Activated CD4-positive, alpha-beta T cell treated with anti-CD3 and anti-CD28 coated beads, Interleukin-2, amount 50 U/mL, for 4 hours (primary cell): ENCODE measurements around the gene METTL17.
"Not testable (repeated sequence)": the region's sequence is repeated elsewhere in the genome, so short reads cannot be mapped to it uniquely, and the experiment has no call there.

Source experiments
- DNase-seq, 2 experiments: peaks; one replicate each; pipeline ENCODE4 v3.0.0-alpha.2; 2020

Gene METTL17

DNA sequence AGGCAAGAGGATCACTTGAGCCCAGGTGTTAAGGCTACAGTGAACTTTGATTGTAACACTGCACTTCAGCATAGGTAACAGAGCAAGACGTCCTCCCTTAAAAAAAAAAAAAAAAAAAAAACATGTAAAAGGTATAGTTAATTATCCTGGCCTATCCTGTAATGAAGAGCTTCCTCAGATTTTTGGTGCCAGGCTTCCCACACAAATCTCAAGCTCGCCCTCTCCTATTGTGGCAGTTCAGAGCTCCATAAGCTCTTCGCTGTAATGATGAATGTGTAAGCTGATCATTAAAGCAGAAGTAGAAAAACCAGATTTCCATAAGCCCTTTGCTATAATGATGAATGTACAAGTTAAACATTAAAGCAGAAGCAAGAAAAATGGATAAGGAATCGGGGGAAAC, 7.3 kb downstream of the METTL17 start:
- no peak for DNase-seq

DNA sequence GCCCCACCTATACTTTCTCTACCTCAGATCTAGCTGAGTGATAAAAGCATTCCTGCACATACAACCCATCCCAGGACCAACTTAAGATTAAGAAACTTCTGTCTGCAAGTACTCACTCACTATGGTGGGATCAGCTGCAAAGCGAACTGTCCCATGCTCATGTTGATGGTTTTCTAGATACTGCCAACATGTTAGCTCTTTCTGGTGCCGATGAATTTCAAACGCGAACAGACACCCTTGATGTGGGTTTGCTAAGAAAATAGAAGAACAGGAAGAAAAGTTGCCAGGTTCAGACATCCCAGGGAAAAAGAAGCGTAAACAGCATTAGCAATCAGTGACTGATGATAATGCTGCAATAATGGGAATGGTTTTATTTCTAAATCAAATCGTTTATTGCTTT, 7.8 kb downstream of the METTL17 start:
- no peak for DNase-seq

DNA sequence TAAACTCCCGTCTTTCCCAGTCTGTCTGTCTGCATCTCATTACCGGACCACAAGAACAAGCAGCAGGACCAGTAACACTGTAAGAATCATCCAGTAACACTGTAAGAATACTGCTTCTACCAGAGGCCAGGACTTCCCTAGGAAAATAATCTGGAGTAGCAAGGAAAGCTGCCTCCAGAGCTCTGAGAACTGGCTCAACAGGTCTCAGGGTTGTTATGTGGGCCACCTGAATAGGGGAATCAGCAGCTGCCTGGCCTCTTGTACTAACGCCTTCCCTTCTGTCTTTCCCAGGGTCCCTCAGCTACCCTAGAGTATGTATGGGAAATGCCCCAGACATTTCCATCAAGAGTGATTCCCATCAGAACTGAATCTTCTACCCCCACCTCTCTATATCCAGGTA, 8.4 kb downstream of the METTL17 start:
- DNase-seq: no peak

DNA sequence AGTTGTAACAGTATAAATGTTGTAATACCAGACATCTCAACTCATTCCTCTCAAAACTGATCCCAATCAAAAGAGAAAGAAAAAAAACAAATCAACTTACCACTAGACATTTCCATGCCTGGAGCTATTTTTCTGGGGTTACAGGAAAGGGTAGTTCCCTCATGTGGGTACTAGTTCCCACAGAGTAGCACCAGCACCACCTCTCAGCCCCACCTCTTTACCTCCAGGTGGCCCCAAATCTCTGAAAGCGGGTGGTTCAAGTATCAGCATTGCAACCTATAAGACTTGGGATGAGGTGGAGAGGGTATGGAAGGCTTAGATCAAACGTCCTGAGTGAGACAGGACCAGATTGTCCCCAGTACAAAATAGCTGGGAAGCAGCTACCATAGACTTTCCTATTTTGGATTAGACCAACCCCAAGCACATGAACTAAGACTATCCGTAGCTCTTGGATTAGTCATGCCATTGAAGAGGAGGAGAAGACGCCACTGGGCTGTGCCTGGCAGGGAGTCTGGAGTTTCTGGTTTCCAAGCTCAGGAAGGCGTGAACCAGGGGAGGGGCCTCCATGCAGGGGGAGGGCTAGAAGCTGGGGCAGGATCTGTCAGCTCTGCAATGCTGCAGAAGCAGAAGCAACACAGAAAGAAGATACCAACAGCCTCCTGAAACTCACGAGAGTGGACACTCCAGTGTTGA, 9.0 kb downstream of the METTL17 start, which contains the start of gene SLC39A2:
Gene SLC39A2, plus strand, starts transcription at position 620 of the 693 bp plus-strand sequence. CDS start 154 bp downstream, outside the sequence.
- DNase-seq: no peak

DNA sequence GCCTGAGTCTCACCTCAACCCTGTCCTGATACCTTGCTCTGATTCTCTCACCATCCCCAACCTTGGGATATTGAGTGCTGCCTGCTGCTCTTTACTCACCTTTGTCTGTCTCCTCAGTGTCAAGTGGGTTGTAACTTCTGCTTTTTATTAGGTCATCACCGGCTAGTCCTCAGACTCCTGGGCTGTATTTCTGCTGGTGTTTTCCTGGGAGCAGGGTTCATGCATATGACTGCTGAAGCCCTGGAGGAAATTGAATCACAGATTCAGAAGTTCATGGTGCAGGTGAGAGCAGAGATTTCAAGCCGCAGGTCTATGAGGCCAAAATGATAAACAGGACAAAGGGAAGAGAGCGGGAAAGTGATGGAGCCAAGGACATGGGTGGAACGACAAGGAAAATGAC, 9.8 kb downstream of the METTL17 start:
- DNase-seq: no peak

DNA sequence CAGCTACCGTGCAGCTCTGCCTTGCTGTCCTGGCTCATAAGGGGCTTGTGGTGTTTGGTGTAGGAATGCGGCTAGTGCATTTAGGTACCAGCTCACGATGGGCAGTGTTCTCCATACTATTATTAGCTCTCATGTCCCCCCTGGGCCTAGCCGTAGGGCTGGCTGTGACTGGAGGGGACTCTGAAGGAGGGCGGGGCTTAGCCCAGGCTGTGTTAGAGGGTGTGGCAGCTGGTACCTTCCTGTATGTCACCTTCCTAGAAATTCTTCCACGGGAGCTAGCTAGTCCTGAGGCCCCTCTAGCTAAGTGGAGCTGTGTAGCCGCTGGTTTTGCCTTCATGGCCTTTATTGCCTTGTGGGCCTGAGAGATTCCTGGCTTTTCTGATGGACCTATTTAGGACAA, 11.4 kb downstream of the METTL17 start:
- no peak for DNase-seq

DNA sequence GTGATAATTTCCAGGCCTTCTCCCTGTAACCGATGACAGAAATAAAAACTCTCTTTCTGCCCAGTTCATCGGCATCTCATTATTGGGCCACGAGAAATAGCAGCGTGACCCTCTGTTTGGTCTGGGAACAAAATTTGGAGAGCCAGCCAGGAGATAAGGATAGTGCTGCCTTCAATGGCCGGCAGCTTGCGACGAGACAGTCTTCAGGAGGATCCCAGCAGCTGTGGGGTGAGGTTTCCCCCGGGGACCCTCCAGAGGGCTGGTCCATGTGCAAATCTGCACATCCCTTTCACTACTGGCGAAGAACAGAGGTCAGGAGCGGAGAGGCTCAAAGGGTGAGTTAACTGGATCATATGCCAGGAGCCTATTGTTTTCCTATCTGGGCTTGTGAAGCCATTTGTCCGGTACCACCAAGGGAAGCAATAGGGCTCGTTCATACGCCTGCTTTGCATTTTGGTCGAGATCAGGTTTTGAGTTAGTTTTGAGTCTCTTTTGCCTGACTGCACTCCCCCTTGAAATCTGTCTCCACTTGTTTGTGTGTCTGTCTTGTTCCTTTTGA, 14.1 kb downstream of the METTL17 start:
- no peak for DNase-seq

DNA sequence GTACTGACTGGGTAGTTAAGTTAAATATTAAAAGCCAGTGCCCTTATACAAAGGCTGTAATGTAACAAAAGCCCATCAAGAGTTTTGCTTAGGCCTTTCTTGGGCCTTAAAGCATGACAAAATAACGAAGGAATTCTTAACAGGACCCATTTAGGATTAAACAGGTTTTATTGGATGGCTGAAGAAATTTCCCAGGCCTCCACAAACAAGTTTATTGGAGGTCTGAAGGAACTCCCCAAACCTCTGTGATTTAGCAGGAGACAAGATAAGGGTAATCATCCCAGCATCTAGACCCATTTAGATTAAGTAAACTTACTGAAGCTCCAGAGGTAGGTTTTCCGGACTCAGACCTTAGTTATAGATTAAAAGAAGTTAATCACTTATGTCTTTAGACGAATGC, 19.9 kb downstream of the METTL17 start:
- not testable (repeated sequence) for DNase-seq

DNA sequence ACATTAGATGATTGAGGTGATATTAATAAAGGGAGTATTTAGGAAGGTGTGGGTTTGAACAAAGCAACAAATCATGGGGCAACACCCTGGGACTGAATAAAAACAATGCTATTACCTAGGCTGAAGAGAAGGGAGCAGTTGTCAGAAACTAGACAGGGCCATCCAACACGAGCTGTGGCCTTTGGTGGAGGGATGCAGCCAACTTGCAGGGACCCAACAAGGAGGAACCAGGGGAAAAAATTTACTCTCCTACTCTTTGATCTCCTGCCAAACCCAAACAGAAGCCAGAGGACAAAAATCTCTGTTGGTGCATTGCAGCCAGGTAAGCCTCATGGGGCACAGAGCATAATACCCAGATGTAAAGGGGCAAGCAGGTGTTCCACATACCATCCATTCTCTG, 21.4 kb downstream of the METTL17 start:
- no peak for DNase-seq

DNA sequence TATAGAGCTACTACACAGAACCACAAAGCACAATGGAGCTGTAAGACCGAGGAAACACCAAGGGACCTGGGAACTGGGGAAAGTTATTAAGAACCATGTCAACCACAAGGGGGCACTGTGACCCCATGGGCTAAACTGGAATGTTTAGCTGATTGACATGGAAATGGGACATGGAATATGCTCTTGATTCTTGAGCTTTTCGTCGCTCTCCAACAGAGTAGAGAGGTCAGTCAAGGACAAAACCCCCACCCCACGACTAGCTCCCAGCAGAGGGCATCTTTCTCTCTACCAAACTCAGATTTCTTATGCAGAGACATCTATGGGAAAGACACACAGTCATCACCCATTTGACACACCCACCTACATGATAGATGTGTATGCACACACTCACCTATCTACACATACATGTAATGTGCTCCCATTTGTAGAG, 25.0 kb downstream of the METTL17 start:
- peak; percentile 81 to 83 for DNase-seq

DNA sequence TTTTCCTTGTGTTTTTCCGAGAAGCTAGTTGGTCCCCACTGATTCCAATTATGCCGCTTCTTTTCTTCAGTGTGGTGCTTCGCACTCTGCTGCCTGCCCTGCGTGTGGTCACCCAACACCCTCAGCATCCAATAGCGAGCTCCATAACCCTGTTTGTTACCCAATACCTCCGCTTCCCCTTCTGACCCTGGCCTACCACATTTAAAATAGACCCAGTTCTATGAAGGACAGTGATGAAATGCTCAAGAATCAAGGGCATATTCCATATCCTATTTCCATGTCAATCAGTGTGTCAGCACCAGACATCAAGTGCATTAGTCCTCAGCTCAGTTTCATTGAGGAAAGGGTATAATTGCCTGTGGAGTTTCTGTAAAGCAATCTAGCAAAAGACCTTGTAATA, 25.5 kb downstream of the METTL17 start:
- DNase-seq: no peak

DNA sequence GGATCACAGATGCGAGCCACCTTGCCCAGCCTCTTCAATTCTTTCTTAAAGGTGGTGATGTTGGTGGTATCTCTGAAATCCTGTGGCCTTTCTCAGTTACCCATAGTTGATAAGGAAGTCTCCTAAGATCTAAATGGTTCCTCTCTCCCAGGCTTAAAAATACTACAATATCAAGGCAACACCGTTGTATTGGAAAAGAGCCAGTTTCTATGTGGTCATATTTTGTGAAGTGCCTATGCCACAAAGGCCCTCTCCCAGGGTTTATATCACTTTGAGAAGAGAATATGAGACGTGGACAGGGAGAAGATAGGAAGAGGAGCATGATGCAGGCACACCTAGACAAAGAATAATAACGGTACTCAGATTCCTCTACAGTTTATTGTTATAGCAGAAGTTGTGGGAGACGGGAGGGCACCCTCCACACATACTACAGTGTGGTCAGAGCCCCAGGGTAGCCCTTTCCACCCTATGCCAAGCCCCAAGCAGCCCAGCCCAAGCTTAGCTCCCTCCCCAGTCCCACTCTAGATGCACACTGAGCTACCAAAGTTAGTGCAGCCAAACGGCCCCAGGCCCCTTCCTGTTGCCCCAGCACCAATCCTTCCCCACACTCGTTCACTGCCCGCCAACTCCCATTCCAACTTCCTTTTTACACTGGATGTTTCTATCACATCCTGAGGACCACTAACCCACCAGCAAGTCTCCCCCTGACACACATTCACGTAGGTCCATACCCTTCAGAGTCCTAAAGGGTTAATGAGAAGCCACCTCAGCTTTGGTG, 26.8 kb downstream of the METTL17 start:
- no peak for DNase-seq

DNA sequence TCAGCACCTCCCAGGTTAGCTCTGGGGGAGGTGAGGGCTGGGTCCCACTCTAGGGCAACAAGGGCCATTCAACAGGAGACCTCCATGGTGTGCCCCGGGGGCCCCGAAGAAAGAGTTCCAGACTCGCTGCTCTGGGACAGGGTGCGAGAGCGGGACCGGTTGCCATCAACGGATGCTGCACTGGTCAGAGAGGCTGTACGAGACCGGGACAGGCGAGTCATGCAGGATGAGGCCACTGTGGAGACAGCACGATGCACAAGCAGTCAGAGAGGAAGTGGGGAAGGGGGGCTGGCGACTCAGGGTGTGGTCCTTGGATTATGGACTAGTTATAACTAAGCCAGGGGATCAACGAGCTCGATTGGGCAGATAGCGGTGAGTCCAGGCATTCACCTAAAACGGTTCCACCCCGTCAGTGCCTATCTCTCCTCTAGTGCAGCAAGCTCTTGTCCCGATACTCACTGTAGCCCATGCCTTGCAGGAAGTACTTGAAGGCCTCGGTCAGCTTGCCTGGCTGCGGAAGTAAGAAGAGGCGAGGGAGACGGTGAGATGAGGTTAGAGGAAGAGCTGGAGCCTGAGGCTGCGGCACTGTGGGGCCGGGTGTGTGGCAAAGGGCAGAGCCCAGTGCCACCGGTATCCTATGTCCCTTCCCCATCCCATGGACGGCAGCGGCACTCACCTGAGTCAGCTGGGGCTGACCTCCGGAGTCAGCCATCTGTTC, 27.9 kb downstream of the METTL17 start:
- DNase-seq: no peak

DNA sequence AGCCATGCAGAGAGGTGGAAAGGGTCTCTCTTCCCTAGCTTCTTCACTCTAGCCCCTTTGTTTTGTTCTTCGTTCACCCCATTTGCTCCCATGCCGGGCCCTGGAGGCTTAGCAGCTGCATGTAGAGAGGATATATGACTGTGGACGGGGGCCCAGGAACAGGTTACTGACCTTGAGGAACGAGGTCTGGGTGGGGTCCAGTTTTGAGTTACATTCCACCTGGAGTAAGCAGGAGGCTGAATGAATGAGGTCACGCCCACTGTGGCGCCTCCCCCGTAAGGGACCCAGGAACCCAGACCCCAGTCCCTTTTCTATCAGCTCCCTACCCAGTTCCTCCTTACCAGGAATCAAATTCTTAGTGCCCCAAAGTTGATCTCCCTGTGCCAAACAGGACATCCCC, 28.5 kb downstream of the METTL17 start:
- no peak for DNase-seq

DNA sequence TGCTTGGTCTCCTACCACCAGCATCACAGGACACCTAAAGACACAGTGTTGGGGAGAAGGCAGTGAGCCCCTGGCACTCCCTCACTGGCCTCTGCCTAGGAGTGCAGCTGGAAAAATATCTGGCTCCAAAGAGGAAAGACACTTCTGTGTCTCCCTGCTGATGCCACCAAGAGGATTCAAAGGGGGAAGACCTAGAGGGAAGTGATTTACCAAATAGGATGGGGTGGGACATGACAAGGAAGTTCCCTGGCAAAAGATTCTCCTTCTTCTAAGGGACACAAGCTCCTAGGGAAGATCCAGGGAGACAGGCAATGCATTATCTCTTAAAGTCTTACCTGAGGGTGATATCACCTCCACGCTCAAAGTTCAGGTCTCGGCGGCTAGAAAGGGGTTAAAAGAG, 29.0 kb downstream of the METTL17 start:
- DNase-seq: no peak

DNA sequence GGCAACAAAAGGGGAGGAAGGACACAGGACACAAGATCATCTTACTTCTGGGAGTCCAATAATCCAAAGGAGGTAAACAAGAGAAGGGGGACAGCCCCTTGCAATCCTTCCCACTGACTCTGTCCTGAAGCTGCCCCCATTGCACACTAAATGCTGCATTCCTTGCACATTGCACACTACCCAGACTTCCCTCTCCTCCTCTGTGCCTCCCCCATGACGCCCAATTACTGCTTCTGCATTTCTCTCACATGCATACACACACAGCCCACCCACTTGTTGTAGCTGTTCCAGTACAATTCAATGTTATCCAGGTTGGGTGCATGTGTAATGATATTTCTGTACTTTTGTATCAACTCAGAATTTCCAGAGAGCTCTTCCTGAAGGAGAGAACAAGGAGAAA, 29.6 kb downstream of the METTL17 start:
- no peak for DNase-seq

DNA sequence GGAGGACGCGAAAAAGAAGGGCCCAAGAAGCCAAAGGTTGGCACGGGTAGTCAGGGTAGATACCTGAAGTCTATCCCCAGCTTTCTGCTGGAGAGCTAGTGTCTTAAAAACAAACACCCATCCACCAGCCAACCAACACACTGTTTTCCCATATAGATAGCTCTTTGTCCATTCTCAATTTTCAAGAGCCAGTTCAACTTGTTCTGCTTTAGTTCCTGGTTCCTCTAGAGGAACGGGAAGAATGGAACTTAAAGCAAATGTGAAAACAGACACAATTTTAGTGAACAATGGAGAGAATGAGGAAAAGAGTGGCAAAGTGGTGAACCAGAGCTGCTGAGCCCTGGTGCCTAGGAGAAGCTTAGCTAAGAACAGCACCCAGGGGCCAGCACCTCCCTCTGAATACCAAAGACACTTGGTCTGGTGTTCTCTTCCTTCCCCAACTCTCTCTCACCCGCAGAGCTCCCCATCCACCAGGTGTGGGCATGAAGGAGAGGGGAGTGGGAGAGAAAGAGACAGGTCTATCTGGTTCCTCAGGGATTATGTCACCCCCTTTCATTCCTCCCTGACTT, 31.3 kb downstream of the METTL17 start:
- DNase-seq: no peak

DNA sequence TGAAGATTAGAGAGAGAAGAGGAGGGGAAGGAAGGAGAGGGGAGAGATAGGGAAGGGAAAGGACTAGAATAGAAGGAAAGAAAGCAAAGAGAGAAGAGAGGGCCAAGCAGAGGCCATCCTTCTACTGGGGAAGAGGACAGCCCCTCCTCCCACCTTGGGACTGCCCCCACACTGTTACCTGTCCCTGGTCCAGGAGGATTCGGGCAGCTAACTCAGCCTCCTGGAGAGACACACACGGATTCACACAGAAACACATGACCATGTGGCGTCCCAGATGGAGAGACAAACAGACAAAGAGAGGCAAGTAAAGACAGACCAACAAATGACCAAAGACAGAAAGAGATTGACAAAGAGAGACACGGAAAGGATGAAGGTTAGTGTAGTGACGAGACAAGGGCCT, 32.9 kb downstream of the METTL17 start:
- DNase-seq: no peak

DNA sequence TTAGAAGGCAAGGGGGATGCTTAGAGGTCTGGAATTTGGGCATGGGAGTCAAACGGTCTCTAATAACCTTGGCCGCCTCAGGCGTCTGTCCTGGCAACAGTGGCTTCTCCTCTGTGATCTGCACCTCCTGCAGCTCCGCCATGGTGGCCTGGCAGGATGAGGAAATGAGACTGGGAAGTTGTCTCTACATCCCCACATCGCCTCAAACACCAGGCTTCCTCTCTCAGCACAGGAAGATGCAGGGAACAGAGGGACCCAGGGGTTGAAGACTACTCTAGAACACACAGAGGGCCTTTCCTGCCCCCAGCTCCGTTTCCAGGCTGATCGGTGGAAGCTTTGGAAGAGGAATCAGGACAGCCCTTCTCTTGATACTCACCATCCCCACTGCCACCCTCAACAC, 33.4 kb downstream of the METTL17 start:
- DNase-seq: no peak

DNA sequence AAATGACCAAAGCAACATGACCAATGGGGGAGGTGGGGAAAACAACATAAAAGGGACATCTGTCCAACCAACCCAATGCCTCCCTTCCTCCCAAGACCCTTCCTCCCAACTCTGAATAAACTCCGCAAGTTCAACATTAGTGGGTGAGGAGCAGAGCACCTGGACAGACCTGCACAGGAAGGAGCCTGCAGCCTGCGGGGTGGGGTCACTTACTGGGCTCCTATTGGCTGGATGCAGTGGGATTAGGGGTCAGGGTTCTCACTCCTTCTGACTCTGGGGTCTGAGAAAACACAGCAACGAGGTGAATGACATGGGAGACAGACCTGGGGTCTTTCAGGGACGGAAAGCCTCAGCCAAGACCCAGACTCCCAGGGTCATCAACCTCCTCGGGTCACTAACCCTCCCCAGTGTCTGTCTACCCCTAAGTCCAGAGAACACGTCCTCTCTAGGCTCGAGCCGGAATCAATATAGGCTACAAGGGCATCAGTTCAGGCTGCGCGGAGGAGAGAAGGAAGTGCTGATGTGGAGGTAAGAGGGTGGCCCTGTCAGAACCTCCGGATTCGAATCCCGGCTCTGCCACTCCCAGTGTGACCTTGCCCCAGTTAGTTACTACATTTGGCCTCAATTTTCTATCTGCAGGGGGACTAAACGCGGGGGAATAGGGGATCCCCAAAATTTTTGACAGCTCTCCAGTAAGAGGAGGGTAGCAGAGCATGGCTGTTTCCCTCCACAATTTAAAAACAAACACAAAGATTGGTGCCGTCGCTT, 34.2 kb downstream of the METTL17 start:
- DNase-seq: no peak

DNA sequence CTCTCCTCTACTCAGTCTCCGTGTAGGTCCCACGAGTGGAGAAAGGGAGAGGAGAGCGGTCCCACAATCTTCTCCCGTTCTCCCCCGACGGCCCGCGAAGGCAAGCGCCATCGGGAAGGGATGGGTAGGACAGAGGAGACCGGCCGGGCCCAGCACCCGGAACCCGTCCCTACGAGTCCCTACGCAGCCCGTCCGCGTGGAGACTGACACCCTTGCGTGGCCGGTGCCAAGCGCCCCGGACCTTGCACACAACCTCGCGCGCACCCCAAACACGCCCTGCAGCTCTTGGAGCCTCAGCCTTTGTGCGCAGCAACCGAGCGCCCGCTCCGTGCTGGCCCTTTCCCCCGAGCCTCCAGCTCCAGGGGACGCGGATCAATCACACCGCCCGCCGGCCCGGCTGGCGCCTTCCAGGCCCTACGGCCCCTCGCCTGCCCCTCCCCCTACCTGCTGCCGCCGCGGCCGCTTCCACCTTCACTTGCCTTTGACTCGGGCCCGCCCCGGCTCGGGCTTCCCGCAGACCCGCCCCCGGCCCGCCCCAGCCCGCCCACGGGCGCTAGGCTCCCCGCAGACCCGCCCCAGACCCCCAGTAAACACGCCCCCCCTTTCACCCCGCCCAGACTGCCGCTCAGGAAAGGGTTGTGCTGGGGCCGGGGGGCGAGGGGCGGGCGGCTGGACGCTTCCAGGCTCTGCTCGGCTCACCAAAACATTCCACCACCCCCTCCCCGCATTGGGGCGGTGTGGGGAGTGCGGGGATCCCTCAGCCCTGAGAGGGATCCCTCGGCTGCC, 35.0 kb downstream of the METTL17 start, which contains the start of gene NDRG2:
Gene NDRG2, minus strand, starts transcription at position 477 of the 786 bp plus-strand sequence. CDS start 1,746 bp downstream, outside the sequence.
- peak; percentile 62 to 68 for DNase-seq
